GM19238 (cell line): ENCODE data around the gene ANKRD30B.
"Not testable (repeated sequence)": the region's sequence is repeated elsewhere in the genome, so short reads cannot be mapped to it uniquely, and the experiment has no call there.

Experiments
- DNase-seq: peaks from one replicate; pipeline ENCODE4 v3.0.0; 2011; ENCODE audit warnings: low spot score; ENCODE audit not compliant: insufficient read length

Gene ANKRD30B, protein sequence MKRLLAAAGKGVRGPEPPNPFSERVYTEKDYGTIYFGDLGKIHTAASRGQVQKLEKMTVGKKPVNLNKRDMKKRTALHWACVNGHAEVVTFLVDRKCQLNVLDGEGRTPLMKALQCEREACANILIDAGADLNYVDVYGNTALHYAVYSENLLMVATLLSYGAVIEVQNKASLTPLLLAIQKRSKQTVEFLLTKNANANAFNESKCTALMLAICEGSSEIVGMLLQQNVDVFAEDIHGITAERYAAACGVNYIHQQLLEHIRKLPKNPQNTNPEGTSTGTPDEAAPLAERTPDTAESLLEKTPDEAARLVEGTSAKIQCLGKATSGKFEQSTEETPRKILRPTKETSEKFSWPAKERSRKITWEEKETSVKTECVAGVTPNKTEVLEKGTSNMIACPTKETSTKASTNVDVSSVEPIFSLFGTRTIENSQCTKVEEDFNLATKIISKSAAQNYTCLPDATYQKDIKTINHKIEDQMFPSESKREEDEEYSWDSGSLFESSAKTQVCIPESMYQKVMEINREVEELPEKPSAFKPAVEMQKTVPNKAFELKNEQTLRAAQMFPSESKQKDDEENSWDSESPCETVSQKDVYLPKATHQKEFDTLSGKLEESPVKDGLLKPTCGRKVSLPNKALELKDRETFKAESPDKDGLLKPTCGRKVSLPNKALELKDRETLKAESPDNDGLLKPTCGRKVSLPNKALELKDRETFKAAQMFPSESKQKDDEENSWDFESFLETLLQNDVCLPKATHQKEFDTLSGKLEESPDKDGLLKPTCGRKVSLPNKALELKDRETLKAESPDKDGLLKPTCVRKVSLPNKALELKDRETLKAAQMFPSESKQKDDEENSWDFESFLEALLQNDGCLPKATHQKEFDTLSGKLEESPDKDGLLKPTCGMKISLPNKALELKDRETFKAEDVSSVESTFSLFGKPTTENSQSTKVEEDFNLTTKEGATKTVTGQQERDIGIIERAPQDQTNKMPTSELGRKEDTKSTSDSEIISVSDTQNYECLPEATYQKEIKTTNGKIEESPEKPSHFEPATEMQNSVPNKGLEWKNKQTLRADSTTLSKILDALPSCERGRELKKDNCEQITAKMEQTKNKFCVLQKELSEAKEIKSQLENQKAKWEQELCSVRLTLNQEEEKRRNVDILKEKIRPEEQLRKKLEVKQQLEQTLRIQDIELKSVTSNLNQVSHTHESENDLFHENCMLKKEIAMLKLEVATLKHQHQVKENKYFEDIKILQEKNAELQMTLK (N-terminal part only)

DNA sequence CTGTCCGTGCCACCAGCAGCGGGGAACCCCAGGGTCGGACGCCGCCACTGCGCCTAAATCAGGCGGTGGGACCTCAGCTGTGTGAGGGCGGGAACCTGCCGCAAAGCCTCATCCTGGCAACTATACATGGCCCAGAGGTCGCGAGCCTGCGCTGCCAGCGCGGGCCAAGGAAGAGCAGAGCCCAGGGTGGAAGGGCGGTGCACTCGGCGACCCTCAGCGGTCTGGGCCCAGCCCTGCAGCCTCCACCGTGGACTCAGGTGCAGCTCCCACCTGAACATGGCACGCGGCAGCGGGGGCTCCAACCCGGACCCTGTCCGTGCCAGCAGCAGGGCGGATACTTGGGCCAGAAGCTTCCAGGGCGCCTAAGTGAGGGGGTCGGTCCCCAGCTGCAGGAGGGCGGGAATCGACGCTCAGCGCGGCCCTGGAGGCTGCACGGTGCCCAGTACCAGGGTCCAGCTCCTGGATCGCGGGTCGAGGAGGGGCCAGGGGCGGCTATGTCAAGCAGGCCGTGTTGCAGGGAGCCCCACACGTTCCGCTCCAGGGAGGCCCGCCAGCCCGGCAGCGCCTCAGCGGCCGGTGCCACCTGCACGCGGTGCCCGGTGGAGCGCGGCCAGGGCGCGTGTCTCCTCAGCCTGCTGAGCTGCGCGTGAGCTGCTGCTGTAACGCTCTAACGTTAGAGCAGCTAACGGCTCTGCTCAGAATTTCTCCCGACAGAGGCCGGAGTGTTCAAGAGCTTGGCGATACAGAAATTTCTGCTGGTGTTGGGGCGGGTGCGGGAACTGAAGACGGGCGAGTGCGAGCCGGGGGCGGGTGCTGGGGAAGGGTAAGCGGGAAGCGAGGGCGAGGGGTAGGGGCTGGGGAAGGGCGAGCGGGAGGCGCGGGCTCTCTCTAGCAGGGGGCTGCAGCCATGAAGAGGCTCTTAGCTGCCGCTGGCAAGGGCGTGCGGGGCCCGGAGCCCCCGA, at the start of gene ANKRD30B:
TSS of gene ANKRD30B (plus strand) at position 660 of the 962 bp plus-strand sequence. CDS start at position 908, 248 bp downstream.
- DNase-seq: no peak

DNA sequence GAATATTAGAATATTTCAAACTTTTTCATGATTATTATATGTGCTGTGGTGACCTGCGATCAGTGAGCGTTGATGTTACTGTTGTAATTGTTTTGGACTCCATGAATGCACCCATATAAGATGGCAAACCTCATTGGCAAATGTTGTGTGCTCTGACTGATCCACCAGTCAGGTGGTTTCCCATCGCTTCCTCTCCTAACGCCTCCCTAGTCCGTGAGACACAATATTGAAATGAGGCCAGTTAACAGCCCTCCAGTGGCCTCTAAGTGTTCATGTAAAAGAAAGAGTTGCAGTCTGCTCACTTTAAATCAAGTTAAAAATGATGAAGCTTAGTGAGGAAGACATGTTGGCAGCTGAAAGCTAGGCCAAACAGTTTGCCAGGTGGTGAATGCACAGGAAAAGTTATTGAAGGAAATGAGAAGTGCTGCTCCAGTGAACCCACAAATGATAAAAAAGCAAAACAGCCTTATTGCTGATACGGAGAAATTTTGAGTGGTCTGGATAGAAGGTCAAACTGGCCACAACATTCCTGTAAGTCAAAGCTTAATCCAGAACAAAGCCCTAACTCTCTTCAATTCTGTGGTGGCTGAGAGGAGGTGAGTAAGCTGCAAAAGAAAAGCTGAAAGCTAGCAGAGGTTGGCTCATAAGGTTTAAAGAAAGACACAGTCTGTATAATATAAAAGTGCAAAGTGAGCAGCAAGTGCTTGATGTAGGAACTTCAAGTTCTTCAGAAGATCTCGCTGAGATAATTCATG, 46.5 kb upstream of the ANKRD30B start:
- DNase-seq: not testable (repeated sequence)

DNA sequence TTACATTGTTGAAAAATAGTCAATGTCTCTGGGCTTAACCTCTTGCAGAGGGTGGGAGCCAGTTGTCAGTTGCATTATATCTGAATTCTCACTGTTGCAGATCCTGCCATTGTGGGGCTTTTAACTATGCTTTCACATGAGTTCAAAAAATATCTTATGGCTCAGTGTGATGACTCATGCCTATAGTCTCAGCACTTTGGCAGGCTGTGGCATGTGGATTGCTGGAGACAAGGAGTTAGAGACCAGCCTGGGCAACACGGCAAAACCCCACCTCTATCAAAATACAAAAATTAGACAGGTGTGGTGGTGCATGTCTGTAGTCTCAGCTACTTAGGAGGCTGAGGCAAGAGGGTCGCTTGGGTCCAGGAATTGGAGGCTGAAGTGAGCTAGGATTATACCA, 38.2 kb upstream of the ANKRD30B start:
- not testable (repeated sequence) for DNase-seq

DNA sequence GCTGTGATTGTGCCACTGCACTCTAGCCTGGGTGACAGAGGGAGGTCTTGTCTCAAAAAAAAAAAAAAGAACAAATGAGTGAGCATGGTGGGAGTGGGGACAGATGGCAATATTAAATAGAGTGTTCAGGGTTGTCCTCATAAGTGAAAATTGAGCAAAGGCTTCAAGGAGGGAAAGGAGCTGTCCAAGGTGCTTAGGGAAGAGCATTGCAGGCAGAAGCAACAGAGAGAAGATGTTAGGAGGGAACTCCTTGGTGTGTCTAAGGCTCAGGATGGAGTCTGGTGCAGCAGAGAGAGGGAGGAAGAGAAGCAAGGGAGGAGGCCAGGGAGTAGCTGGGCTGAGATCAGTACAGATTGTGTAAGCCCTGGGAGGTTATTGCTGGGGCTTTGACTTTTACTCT, 26.4 kb upstream of the ANKRD30B start:
- not testable (repeated sequence) for DNase-seq

DNA sequence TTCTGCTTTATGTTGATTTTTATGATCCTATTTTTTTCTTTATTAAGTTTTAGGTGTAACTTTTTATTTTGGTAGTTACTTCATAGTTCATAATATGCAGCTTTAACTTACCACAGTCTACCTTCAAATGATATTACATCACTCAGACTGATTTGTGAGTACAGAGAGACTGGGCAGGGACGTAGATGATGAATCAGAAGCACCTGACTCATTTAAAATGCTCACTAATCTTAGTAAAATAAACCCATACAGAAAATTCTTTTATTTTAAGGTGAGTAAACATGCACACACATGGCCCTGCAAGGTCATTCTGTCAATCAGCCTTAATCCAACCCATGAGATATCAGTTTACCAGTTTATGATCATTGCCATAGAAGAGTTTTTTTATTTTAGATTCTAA, 8.9 kb upstream of the ANKRD30B start:
- not testable (repeated sequence) for DNase-seq

DNA sequence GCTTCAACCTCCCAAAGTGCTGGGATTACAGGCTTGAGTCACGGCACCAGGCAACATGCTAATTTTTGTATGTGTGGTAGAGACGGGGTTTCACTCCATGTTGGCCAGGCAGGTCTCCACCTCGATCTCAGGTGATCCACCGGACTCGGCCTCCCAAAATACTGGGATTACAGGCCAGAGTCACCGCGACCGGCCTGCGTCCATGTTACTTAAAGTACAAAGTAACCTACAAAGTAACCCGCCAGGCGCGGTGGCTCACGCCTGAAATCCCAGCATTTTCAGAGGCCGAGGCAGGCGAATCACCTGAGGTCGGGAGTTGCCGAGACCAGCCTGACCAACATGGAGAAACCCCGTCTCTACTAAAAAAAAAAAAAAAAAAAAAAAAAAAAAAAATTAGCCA, 1.1 kb upstream of the ANKRD30B start:
- no peak for DNase-seq

DNA sequence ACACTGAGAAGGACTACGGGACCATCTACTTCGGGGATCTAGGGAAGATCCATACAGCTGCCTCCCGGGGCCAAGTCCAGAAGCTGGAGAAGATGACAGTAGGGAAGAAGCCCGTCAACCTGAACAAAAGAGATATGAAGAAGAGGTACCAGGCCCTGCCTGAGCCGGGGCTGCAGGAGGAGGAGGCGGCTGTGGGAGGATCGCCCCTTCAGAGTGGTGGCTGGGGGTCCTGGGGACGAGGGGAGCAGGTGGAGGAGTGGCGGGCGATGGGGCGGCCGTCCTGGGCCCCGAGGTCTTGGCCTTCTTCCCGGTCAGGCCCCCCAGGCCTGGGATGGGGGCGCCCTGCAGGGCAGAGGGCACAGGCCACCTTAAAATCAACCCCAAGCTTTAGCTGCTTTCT, 524 bp downstream of the ANKRD30B start:
- DNase-seq: no peak

DNA sequence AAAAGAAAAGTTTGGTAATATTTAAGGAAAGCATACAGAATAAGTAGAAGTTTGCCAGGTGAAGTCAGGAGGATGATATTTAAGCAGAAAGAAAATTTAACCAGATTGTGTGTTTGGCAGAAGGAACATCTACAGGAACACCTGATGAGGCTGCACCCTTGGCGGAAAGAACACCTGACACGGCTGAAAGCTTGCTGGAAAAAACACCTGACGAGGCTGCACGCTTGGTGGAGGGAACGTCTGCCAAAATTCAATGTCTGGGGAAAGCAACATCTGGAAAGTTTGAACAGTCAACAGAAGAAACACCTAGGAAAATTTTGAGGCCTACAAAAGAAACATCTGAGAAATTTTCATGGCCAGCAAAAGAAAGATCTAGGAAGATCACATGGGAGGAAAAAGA, 15.6 kb downstream of the ANKRD30B start:
- not testable (repeated sequence) for DNase-seq

DNA sequence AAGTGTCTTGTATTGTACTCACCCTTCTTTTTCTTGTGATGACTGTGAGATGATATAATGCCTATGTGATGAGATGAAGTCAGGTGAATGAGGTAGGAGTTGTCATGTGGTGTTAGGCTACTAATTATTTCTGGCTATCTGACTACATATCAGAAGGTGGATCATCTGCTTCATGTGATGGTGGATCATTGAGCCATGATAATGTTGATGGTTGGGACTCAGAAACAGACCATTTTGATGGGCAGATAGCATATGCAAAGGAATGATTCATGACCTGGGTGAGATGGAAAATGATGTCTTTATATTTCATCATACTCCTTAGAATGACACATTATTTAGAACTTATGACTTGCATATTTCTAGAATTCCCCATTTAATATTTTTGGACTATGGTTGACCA, 19.5 kb downstream of the ANKRD30B start:
- no peak for DNase-seq

DNA sequence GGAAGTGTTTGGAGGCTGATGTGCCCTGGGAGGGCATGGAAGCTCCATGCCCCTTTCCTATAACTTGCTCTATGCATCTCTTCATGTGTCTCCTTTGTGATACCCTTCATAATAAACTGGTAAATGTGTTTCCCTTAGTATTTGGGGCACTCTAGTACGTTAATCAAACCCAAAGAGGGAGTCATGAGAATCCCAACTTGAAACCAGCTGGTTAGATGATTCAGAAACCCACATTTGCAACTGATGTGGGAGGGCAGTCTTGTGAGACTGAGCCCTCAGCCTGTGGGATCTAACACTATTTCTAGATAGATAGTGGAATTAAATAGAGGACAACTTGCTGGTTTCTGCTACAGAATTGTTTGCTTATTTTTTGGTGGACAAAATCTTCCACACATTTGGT, 20.3 kb downstream of the ANKRD30B start:
- no peak for DNase-seq

DNA sequence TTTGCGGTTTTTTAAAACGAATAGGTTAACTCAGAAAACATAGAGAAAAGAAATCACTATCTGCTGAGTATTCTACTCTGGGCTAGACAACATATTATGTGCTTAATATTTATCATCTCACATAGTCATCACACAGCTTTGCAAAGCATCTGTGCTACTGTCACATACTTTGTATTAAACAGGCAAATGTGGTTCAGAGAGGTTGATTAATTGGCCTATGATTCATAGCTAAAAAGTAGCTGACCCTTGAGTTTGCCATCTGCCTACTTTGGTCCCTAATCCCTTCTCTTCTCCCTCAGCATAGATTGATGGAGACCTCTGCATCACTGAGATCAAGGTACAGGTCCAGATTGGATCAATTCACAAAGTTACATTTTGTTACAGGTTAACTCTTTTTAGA, 21.4 kb downstream of the ANKRD30B start:
- DNase-seq: no peak

DNA sequence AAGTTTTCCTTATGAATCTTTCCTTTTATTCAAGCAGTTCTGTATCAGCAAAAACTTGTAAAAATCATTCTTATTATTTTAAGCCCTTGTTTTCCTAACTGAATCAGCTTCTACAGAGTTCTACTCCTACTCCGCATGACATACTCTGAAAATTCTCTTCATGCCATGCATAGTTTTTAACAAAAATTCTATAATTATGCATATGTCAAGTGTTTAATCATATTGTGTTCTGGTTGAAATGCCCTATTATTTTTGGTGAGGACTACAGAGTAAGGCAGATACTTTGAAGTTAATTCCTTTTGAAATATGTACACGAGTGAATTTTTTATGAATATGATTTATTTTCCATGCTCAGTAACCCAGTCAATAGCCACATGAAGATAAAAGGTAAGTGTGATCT, 28.8 kb downstream of the ANKRD30B start:
- DNase-seq: no peak

DNA sequence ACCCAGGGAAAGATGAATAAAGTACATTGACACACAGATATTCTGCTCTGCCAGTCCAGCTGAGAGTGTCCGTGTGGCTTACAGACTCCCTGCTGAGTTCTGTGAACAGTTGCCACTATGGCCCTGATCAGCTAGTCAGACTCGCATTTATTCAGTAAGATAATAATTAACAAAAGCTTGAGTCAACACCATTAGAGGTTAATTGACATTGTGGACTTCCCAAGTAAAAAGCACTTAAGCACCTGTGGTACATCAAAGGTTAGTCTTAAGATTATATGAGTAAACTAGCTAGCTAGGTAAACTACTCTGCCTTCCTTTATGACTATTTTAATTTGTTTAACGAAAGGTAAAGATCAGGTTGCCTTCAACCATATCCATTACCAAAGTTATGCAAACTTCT, 33.7 kb downstream of the ANKRD30B start:
- no peak for DNase-seq

DNA sequence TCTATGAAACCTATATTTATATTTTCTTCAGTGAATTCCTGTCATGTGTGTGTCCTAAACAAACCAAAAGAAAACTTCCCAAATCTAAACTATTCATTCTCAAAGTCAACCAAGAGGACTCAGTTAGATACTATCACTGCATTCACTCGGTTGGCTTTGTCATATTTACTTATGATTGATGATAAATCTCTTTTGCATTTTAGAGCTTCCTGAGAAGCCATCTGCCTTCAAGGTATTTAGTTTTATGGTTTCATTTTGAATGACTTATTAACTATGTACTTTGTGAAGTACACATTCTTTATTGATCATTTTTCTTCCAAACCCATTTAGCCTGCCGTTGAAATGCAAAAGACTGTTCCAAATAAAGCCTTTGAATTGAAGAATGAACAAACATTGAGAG, 36.2 kb downstream of the ANKRD30B start:
- DNase-seq: no peak

DNA sequence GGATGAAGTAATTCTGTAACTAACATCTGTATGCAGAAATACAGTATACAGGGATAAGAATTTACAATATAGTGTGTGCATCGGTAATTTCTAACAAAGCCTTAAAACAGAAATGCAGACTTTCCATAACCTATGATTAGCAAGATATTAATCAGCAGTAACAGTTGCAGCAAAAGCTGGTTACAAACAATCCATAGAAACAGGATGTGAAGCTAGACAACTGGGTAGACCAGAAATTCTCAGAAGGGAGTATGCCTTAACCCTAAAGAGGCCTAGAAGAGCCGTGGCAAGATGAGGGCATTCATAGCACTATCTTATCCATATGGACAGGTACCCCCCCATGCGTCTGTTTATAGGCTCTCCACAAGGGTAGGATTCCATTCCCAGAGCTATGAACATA, 48.9 kb downstream of the ANKRD30B start:
- DNase-seq: not testable (repeated sequence)

DNA sequence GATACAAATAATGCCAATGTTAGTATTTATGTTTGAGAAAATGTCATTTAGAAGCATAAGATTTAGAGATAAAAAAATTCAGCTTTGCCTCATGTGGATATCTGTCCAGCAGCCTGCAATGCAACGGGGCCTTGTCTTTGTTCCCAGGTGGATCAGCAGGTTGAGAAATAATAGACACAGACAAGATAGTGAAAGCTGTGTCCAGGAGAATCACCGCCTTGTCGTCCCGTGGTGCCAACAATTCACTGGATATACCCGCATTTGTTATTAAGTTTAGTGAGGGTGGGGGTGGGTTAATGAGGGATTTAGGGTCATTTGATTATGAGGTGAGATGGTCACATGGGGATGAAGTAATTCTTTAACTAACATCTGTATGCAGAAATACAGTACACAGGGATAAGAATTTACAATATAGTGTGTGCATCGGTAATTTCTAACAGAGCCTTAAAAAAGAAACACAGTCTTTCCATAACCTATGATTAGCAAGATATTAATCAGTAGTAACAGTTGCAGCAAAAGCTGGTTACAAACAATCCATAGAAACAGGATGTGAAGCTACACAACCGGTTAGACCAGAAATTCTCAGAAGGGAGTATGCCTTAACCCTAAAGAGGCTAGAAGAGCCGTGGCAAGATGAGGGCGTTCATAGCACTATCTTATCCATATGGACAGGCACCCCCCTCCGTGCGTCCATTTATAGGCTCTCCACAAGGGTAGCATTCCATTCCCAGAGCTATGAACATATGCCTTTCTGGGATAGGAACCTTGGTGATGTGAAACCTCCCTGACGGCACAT, 50.2 kb downstream of the ANKRD30B start:
- DNase-seq: not testable (repeated sequence)

DNA sequence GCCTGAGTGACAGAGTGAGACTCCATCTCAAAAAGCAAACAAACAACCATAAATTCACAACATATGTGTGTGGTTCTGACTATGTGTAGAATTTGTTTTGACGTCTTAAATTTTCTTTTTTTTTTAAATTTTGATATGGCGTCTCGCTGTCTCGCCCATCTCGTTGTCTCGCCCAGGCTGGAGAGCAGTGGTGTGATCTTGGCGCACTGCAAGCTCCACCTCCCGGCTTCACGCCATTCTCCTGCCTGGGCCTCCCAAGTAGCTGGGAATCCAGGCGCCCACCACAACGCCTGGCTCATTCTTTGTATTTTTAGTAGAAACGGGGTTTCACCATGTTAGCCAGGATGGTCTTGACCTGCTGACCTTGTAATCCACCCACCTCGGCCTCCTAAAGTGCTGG, 63.1 kb downstream of the ANKRD30B start:
- DNase-seq: not testable (repeated sequence)

DNA sequence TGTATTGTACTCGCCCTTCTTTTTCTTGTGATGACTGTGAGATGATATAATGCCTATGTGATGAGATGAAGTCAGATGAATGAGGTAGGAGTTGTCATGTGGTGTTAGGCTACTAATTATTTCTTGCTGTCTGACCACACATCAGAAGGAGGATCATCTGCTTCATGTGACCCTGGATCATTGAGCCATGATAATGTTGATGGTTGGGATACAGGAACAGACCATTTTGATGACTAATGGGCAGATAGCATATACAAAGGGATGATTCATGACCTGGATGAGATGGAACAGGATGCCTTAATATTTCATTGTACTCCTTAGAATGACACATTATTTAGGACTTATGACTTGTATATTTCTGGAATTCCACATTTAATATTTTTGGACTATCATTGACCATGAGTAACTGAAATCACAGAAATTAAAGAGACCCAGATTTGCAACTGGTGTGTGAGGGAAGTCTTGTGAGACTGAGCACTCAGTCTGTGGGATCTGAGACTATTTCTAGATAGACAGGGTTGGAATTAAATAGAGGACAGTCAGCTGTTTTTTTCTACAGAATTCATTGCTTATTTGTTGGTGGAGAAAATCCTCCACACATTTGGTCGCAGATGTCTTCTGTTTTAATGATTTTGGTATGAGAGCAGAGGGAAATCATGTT, 79.1 kb downstream of the ANKRD30B start:
- DNase-seq: not testable (repeated sequence)
